H9 (cell line): ENCODE data around the gene CCNY. TPM values are rescaled to one million over a fixed set of nuclear protein-coding genes. Genes with fewer than 3 reads are reported as not detected.

ENCODE experiments used
- DNase-seq: peaks from one replicate; pipeline ENCODE4 v3.0.0-alpha.2; 2017
- H2AFZ ChIP-seq: one replicate; pipeline ENCODE4 v1.6.1; 2013; ENCODE audit warnings: mild to moderate bottlenecking, low read length, control low read depth, moderate library complexity
- H2AK5ac ChIP-seq: 2 replicates; pipeline ENCODE4 v1.6.1; 2013; ENCODE audit warnings: low read length, control low read depth, mixed read lengths; ENCODE audit not compliant: insufficient read length
- H2BK120ac ChIP-seq: one replicate; pipeline ENCODE4 v1.6.1; 2013; ENCODE audit warnings: low read depth, mild to moderate bottlenecking, low read length, control low read depth, inconsistent platforms; ENCODE audit not compliant: poor library complexity, severe bottlenecking
- H2BK12ac ChIP-seq: 2 replicates; pipeline ENCODE4 v1.6.1; 2013; ENCODE audit warnings: low read length, control low read depth, mixed read lengths, low read depth; ENCODE audit not compliant: insufficient read length
- H2BK15ac ChIP-seq: 2 replicates; pipeline ENCODE4 v1.6.1; 2013; ENCODE audit warnings: low read depth, low read length, control low read depth
- H2BK20ac ChIP-seq: one replicate; pipeline ENCODE4 v1.6.1; 2013; ENCODE audit warnings: low read depth, mild to moderate bottlenecking, low read length, control low read depth, inconsistent platforms; ENCODE audit not compliant: poor library complexity, severe bottlenecking
- H2BK5ac ChIP-seq: 2 replicates; pipeline ENCODE4 v1.6.1; 2013; ENCODE audit warnings: low read length, control low read depth, mixed read lengths; ENCODE audit not compliant: insufficient read length
- H3K14ac ChIP-seq: 2 replicates; pipeline ENCODE4 v1.6.1; 2013; ENCODE audit warnings: low read length, control low read depth; ENCODE audit not compliant: insufficient read depth
- H3K18ac ChIP-seq: 2 replicates; pipeline ENCODE4 v1.6.1; 2013; ENCODE audit warnings: low read depth, mild to moderate bottlenecking, mixed read lengths, low read length, control low read depth; ENCODE audit not compliant: insufficient read length
- H3K23ac ChIP-seq: 2 replicates; pipeline ENCODE4 v1.6.1; 2013; ENCODE audit warnings: low read length, control low read depth, mixed read lengths, low read depth; ENCODE audit not compliant: insufficient read length
- H3K23me2 ChIP-seq: 2 replicates; pipeline ENCODE4 v1.6.1; 2013; ENCODE audit warnings: low read depth, mild to moderate bottlenecking, mixed read lengths, low read length, control low read depth; ENCODE audit not compliant: insufficient read length, poor library complexity, severe bottlenecking
- H3K27ac ChIP-seq: 2 replicates; pipeline ENCODE4 v1.5.1; 2013; ENCODE audit warnings: low read length, control low read depth, mixed read lengths, low read depth; ENCODE audit not compliant: insufficient read length
- H3K27me3 ChIP-seq: 2 replicates; pipeline ENCODE4 v1.6.1; 2013; ENCODE audit warnings: low read length, control low read depth, inconsistent platforms; ENCODE audit not compliant: insufficient read depth
- H3K4ac ChIP-seq: 2 replicates; pipeline ENCODE4 v1.6.1; 2013; ENCODE audit warnings: low read depth, mild to moderate bottlenecking, control low read depth, inconsistent platforms, low read length, moderate library complexity
- H3K4me1 ChIP-seq: 2 replicates; pipeline ENCODE4 v1.6.1; 2013; ENCODE audit warnings: low read length, control low read depth, inconsistent platforms; ENCODE audit not compliant: insufficient read depth
- H3K4me2 ChIP-seq: 2 replicates; pipeline ENCODE4 v1.6.1; 2013; ENCODE audit warnings: low read length, control low read depth, mixed read lengths; ENCODE audit not compliant: insufficient read length, insufficient read depth
- H3K56ac ChIP-seq: 2 replicates; pipeline ENCODE4 v1.6.1; 2013; ENCODE audit warnings: low read depth, mild to moderate bottlenecking, mixed read lengths, low read length, control low read depth; ENCODE audit not compliant: insufficient read length
- H3K79me1 ChIP-seq: 2 replicates; pipeline ENCODE4 v1.6.1; 2013; ENCODE audit warnings: low read depth, mild to moderate bottlenecking, moderate library complexity, low read length, control low read depth, inconsistent platforms; ENCODE audit not compliant: insufficient read depth, poor library complexity, severe bottlenecking
- H3K79me2 ChIP-seq: 2 replicates; pipeline ENCODE4 v1.6.1; 2013; ENCODE audit warnings: low read length, control low read depth, inconsistent platforms; ENCODE audit not compliant: insufficient read depth
- H3K9ac ChIP-seq: 2 replicates; pipeline ENCODE4 v1.6.1; 2013; ENCODE audit warnings: low read length, control low read depth, mixed read lengths; ENCODE audit not compliant: insufficient read length; ENCODE audit errors: extremely low read depth
- H3K9me3 ChIP-seq: one replicate; pipeline ENCODE4 v1.6.1; 2013; ENCODE audit warnings: low read depth, low read length, inconsistent platforms; ENCODE audit not compliant: control insufficient read depth
- H3T11ph ChIP-seq: one replicate; pipeline ENCODE4 v1.6.1; 2013; ENCODE audit warnings: mild to moderate bottlenecking, low read length, control low read depth, inconsistent platforms
- H4K20me1 ChIP-seq: one replicate; pipeline ENCODE4 v1.6.1; 2013; ENCODE audit not compliant: control insufficient read depth, insufficient read length, insufficient read depth
- H4K5ac ChIP-seq: 2 replicates; pipeline ENCODE4 v1.6.1; 2013; ENCODE audit warnings: low read depth, mild to moderate bottlenecking, mixed read lengths, low read length, control low read depth; ENCODE audit not compliant: insufficient read length
- H4K8ac ChIP-seq: replicated peaks from 2 replicates; pipeline ENCODE4 v1.6.1; 2013; ENCODE audit warnings: low read length, control low read depth, mixed read lengths, low read depth; ENCODE audit not compliant: insufficient read length
- H4K91ac ChIP-seq: 2 replicates; pipeline ENCODE4 v1.6.1; 2013; ENCODE audit warnings: low read depth, mild to moderate bottlenecking, moderate library complexity, mixed read lengths, low read length, control low read depth; ENCODE audit not compliant: insufficient read length
- H3K27ac Mint-ChIP-seq, 3 experiments: 2 replicates in 2 of 3; 3 replicates in 1 of 3; pipeline ENCODE4 v1.8.0; 2020 to 2021; ENCODE audit warnings: mixed read lengths in 3 of 3, mild to moderate bottlenecking in 1 of 3, moderate library complexity in 1 of 3
- H3K27me3 Mint-ChIP-seq: 2 replicates; pipeline ENCODE4 v1.8.0; 2021; ENCODE audit warnings: low read depth, mild to moderate bottlenecking, moderate library complexity, mixed read lengths
- H3K36me3 Mint-ChIP-seq, 3 experiments: 2 replicates in 2 of 3; 3 replicates in 1 of 3; pipeline ENCODE4 v1.8.0; 2020 to 2021; ENCODE audit warnings: low read depth in 3 of 3, mixed read lengths in 3 of 3; ENCODE audit not compliant: insufficient read depth in 1 of 3
- H3K4me1 Mint-ChIP-seq, 2 experiments: 2 replicates each; pipeline ENCODE4 v1.8.0; 2020; ENCODE audit warnings: mixed read lengths in 2 of 2
- H3K4me3 Mint-ChIP-seq, 2 experiments: 2 replicates in 1 of 2; 3 replicates in 1 of 2; pipeline ENCODE4 v1.8.0; 2020 to 2021; ENCODE audit warnings: mild to moderate bottlenecking in 2 of 2, mixed read lengths in 2 of 2, moderate library complexity in 1 of 2
- H3K9me3 Mint-ChIP-seq, 2 experiments: 2 replicates in 1 of 2; 3 replicates in 1 of 2; pipeline ENCODE4 v1.8.0; 2020; ENCODE audit warnings: mild to moderate bottlenecking in 2 of 2, mixed read lengths in 2 of 2, moderate library complexity in 1 of 2
- CTCF ChIP-seq: fragments of 200-600 bp; sonication (generic); conservative IDR thresholded peaks from 3 replicates; pipeline ENCODE4 v1.8.0; 2021; ENCODE audit warnings: antibody characterized with exemption, mild to moderate bottlenecking
- WGBS: extraction: QIAGEN DNeasy Blood & Tissue Kit; methylation state at CpG from one replicate; pipeline ENCODE4 v1.1.7; 2013; ENCODE audit warnings: missing lambda C conversion rate, low lambda C conversion rate, mixed read lengths; ENCODE audit not compliant: insufficient read length; ENCODE audit errors: extremely low coverage; 5-methylcytosine and 5-hydroxymethylcytosine counted together
- total RNA-seq: library from RNA; stranded (reverse); gene quantifications from 2 replicates; pipeline ENCODE4 v1.2.1, GENCODE V29; 2021

Gene CCNY
- total RNA-seq, 1 experiment from 2014 or later, result 62.1 TPM

- no peak overlapping the region; a peak in 1 of 5 replicates for H3K4me3 Mint-ChIP-seq
Measured at GRCh38 chr10:35435824-35436223, 99.5 kb downstream of the CCNY start.

More at GRCh38 chr10:35435824-35436223, 99.5 kb downstream of the CCNY start:
- no peak for DNase-seq
- H2AK5ac ChIP-seq, result no peak overlapping the region
- no peak overlapping the region for H2BK12ac ChIP-seq
- H3K27me3 Mint-ChIP-seq, result no peaks in the 10 kb centered on the region
- H3K27ac ChIP-seq, result no peak overlapping the region
- no peaks in the 10 kb centered on the region; the same call in 1 of the 2 replicates for H3K27me3 ChIP-seq
- no peaks in the 10 kb centered on the region for H3K4me1 ChIP-seq
- peaks cover 0 to 7% (median 3%) of the 10 kb centered on the region in 3 experiments; a peak in 2 of 7 replicates for H3K36me3 Mint-ChIP-seq
- H4K20me1 ChIP-seq, result no peaks in the 10 kb centered on the region
- peaks cover 11 to 22% of the 10 kb centered on the region in 2 experiments for H3K4me1 Mint-ChIP-seq
- no peak overlapping the region for H4K5ac ChIP-seq
- no peak overlapping the region for H4K91ac ChIP-seq
- H3K56ac ChIP-seq, result no peak overlapping the region
- no peak overlapping the region for H3K23ac ChIP-seq
- no peak overlapping the region for H3K4me2 ChIP-seq
- peaks cover 4% of the 10 kb centered on the region; the same call in 1 of the 2 replicates for H3K79me2 ChIP-seq
- no peaks in the 10 kb centered on the region for H3K9me3 ChIP-seq
- TF ChIP-seq CTCF, result no peak
- peaks cover 5% of the 10 kb centered on the region for H3K79me1 ChIP-seq
- WGBS, result 100% methylated on average over 1 of the region's 4 CpGs
- no peak overlapping the region for H2BK120ac ChIP-seq
- H3K23me2 ChIP-seq, result no peaks in the 10 kb centered on the region
- H4K8ac ChIP-seq, result no peak overlapping the region
- no peaks in the 10 kb centered on the region; a peak in 1 of 5 replicates for H3K9me3 Mint-ChIP-seq
- H3K14ac ChIP-seq, result no peak overlapping the region
- H2BK15ac ChIP-seq, result no peak overlapping the region
- no peak overlapping the region for H2BK5ac ChIP-seq
- H3T11ph ChIP-seq, result no peak overlapping the region
- no peak overlapping the region for H3K4ac ChIP-seq
- peak overlapping the region in 2 of 3 experiments; percentile 9 to 83; a peak in 3 of 7 replicates for H3K27ac Mint-ChIP-seq
- H2AFZ ChIP-seq, result no peak overlapping the region
- no peak overlapping the region for H3K9ac ChIP-seq
- H2BK20ac ChIP-seq, result no peak overlapping the region
- no peak overlapping the region for H3K18ac ChIP-seq
